HG03575 (cell line): ENCODE results near the gene SERINC2.

Experiments used
- ATAC-seq: cut with Tn5 transposase; IDR thresholded peaks from one replicate; pipeline ENCODE4 v1.9.1; 2021; ENCODE audit not compliant: unreplicated experiment, insufficient number of reproducible peaks, low FRiP score; ENCODE audit errors: extremely low read depth

SERINC2 gene

DNA sequence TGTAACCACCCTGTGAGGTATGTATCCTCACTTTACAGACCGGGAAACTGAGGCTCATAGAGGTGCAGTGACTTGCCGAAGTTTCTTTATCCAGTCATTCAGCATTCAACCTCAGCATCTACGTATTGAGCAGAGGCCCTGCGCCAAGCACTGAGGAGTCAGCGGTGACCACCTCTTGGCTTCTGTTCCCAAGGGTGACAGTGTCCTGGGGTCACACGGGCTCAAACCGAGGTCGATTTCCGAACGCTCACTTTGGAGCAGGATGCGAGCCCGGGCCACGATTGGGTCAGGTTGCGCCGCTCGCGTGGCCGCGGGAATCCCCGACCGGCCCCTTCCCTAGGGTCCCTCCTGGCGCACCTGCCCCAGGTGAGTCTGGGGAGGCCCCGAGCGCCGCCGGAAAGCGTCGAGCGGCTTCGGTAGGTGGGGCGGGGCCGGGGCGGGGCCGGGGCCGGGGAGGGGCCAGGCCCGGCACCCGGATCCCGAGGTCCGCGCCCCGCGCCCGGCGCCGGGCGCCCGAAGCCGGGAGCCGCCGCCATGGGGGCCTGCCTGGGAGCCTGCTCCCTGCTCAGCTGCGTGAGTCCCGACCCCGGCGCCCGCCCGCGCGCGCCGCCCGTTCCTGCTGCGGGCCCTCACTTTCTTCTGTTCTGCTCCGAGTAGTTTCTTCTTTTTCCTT lies at the start of gene SERINC2:
Gene SERINC2, plus strand, starts transcription at position 482 of the 673 bp plus-strand sequence. Its CDS starts 53 bp downstream, at position 535.
- ATAC-seq, result no peak

GRCh38 chr1:31364561-31365250 lies 48.3 kb upstream of the SERINC2 start:
- no peak for ATAC-seq

- ATAC-seq, result no peak
Observed at GRCh38 chr1:31366796-31367195, 46.2 kb upstream of the SERINC2 start.

- no peak for ATAC-seq
Observed at GRCh38 chr1:31368611-31369107, 44.4 kb upstream of the SERINC2 start.

GRCh38 chr1:31370021-31370420 lies 43.0 kb upstream of the SERINC2 start:
- no peak for ATAC-seq

GRCh38 chr1:31370565-31370964 lies 42.4 kb upstream of the SERINC2 start:
- ATAC-seq, result no peak

DNA sequence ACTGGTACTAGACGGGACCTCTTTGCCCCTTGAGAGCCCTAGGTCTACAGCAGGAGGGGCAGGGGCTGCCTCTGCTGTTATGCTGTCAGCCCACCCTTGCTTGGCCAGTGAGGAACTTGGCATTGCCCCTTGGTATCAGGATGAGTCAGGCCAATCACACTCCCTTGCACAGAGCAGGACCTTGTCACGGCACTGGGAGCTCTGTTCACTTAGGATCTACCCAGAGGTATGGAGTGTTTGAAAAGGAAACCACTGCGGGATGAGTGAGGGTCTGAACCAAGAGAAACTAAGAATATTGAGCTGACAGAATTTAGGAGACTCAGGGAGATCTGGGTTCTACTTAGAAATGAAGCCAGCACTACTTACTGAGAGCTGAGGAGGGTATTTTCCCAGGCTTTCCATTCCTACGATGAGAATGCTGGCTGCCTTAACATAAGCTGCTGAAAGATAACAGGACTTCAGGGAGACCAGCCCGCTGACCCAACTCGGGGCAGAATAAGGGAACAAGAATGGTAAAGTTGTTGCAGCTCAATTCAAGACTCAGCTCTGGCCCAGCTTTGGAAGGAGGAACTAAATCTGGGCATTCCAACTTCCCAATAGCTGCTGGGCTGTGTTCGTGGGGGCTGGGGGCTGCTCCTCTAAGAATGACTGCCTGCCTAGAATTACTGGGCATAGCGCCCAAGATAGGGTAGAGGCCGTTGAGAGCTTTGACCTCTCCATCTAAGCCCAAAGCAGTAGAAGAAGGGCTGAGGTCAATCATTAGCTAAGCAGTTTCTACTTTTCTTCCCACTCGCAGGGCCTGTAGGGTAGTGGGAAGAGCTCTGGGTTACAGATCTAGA lies 41.7 kb upstream of the SERINC2 start:
- no peak for ATAC-seq

DNA sequence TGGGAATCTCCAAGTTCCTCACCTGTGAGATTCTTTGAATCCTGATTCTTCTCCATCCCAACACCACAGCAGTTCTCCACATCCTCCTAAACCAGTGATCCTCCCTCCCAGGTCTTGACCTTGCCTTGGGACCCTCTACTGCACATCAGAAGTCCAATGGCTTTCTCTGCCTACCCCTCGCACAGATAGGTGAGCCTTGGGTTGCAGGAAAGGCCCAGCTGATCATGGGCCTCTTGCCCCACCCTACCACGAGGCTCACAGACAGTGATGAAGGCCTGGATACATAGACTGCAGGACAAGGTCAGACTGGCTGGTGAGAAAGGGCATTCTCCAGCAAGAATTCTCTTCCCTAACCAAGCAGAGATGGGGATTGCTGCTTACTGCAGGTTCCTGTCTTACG lies 41.0 kb upstream of the SERINC2 start:
- no peak for ATAC-seq

DNA sequence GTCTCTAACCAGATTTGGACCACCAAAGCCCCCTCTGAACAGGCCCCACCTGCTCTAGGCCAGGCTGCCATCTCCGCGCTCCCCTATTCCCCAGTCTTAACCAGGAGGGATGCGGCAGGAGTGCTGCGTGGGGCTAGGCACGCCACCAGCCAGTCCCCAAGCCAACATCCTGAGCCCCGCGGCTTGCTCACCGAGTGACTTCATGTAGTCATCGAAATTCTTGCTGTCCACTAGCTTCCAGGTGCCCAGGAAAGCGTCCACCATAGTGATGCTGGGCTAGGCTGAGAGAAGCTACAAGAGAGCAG lies 40.3 kb upstream of the SERINC2 start:
- no peak for ATAC-seq

- no peak for ATAC-seq
Observed at GRCh38 chr1:31373056-31373896, 39.7 kb upstream of the SERINC2 start, which contains the start of gene FABP3. TSS of gene FABP3 (minus strand) at chr1:31373076. CDS start at chr1:31373014, 62 bp downstream.

DNA sequence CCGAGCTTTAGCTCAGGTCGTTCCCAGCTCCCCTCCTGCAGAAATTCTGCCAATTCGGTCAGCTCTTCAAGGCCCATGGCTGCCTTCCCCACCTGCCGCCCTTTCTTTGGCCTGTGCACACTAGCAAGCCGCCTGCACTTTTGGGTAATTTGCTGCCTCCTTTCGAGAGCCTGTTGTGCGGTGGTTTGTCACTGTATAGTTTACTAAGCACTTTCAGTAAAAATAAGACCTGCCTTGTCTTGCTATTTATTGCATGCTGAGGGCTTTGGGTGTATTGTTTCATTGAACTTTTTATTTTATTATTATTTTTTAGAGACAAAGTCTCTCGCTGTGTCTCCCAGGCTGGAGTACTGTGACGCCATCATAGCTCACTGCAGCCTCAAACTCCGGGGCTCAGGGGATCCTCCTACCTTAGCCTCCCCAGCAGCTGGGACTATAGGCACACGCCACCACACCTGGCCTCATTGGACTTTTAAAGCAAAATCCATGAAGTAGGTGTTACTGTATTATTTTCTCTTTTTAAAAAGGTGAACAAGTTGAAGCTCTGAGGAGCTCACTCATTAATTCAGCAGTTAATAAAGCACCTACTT lies 39.0 kb upstream of the SERINC2 start:
- ATAC-seq, result no peak

DNA sequence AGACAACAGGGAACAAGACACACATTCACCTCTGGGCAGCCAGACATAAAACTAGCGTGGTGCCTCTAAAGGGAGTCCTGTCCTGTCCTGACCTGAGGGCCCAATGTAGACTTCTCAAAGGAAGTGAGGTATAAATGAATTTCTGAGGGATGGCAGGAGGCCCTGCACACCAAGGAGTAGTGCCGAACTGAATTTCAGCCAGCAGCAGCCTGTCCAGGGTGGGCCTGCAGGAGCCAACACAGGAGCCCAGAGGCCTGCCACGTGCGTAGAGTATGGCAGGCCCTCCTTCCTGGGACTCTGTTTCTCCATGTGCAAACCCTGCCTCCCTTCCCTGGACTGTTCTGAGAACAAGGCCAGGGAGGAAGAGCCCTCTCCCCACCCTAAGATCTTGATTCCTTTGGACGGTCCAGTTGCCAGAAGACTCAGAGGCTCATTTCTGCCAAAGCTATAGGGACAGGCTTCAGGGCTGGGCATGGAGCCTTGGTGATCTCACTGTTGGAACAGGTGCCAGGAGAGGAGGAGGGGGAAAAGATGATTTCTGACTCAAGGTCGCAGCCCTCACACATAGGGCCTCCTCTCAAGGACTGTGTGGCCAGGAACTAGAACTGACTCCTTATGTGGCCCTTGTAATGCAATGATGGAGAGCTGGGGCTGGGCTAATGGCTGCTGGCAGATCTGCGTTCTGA lies 38.4 kb upstream of the SERINC2 start:
- ATAC-seq, result no peak

DNA sequence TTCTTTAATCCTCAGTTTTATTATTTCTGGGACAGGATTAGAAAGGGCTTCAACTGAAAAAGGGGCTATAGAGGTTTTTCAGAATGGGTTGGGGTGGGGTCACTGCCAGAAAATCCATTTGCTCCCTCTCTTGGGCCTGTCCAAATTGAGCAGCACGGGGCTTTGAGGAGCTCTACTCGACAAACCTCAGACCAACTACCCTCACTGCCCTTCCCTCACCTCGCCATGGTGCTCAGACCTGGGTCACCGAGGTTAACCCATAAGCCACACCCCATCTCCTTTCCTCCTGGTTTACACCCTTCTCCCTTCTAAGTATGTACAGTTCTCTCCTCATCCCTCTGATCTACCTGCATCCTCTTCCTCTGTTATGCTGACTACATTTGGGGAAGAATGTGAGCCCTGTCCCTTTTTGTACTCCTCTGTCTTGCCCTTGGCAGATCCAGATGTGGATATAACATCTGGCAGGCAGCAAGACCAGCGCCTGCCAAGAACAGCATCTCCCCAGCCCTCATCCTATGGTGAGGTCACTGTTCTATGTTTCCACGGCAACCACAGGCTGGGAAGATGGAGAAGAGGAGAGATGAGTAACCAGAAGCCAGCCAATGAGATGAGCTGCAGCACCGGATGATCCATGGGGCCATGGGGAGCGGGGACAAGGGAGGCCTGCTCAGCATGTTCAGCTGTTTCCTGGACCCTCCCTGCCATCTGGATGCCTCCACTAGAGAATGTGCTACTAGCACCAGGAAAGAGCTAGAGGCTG lies 36.5 kb upstream of the SERINC2 start:
- no peak for ATAC-seq

DNA sequence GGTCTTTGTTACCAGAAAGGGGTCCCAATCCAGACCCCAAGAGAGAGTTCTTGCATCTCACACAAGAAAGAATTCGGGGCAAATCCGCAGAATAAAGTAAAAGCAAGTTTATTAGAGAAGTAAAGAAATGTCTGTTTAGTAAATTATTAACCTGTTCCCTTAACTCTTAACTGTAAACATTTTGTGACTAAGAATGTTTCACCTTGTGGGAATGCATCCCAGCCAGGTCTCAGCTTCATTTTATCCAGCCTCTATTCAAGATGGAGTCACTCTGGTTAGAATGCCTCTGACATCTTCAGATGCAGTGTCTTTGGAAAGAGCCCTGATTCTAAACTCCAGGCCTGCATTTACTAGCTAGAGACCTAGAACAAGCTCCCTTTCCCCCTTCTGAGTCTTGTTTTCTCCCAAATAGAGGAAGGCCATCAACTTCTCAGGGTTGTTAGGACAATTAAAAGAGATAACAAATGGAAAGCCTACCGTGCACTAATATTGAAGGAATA lies 35.6 kb upstream of the SERINC2 start:
- ATAC-seq, result no peak

- no peak for ATAC-seq
Observed at GRCh38 chr1:31378001-31378400, 35.0 kb upstream of the SERINC2 start.

- ATAC-seq, result no peak
Observed at GRCh38 chr1:31380181-31380580, 32.8 kb upstream of the SERINC2 start.
